Common myeloid progenitor, CD34-positive (primary cell): Measurements from ENCODE around the gene HRC.
"Not testable (repeated sequence)": the region's sequence is repeated elsewhere in the genome, so short reads cannot be mapped to it uniquely, and the experiment has no call there.

ENCODE experiments used
- CTCF ChIA-PET: fragments of 350-600 bp; sonication (Branson Sonifier 250); formaldehyde crosslinking; loops from one replicate; lab custom pipeline; 2021; ENCODE audit warnings: antibody characterized with exemption; lab: Charles Lee
- POLR2A ChIA-PET: fragments of 350-600 bp; sonication (Branson Sonifier 250); formaldehyde crosslinking; loops from one replicate; lab custom pipeline; 2021; ENCODE audit warnings: antibody characterized with exemption; lab: Charles Lee
- DNase-seq, 3 donors: peaks; one replicate each; pipeline versions ENCODE4 v3.0.0 to v3.0.0-alpha.2; 2013
- H3K27ac ChIP-seq, 2 experiments: 1 replicate in 1 of 2; 2 replicates in 1 of 2; pipeline ENCODE4 v1.7.0; 2013; ENCODE audit warnings: inconsistent platforms in 2 of 2, low read length in 2 of 2, mild to moderate bottlenecking in 2 of 2, low read depth in 1 of 2, moderate library complexity in 1 of 2; ENCODE audit not compliant: severe bottlenecking in 2 of 2, insufficient read depth in 1 of 2, poor library complexity in 1 of 2
- H3K27me3 ChIP-seq, 5 experiments: replicated peaks in 2 of 5; 1 replicate in 3 of 5; 2 replicates in 2 of 5; pipeline versions ENCODE4 v1.6.1 to v1.7.0; 2013; ENCODE audit warnings: low read length in 4 of 5, mild to moderate bottlenecking in 2 of 5, moderate library complexity in 2 of 5, inconsistent platforms in 1 of 5; ENCODE audit not compliant: insufficient read depth in 5 of 5, control insufficient read depth in 4 of 5
- H3K36me3 ChIP-seq, 4 experiments: 1 replicate in 2 of 4; 2 replicates in 2 of 4; pipeline versions ENCODE4 v1.6.1 to v1.7.0; 2013; ENCODE audit warnings: low read length in 3 of 4, control low read depth in 1 of 4, mild to moderate bottlenecking in 1 of 4; ENCODE audit not compliant: control insufficient read depth in 4 of 4, insufficient read depth in 4 of 4
- H3K4me1 ChIP-seq, 4 experiments: 1 replicate in 3 of 4; 2 replicates in 1 of 4; pipeline versions ENCODE4 v1.6.1 to v1.7.1; 2013; ENCODE audit warnings: low read length in 3 of 4, mild to moderate bottlenecking in 3 of 4, control low read depth in 1 of 4, inconsistent platforms in 1 of 4, moderate library complexity in 1 of 4; ENCODE audit not compliant: control insufficient read depth in 4 of 4, insufficient read depth in 4 of 4; ENCODE audit errors: control extremely low read depth in 1 of 4
- H3K4me3 ChIP-seq, 7 experiments: 1 replicate in 4 of 7; 2 replicates in 3 of 7; pipeline versions ENCODE4 v1.5.1 to v1.7.0; 2013; ENCODE audit warnings: mild to moderate bottlenecking in 7 of 7, low read length in 6 of 7, moderate library complexity in 6 of 7, inconsistent platforms in 2 of 7, low read depth in 2 of 7, control low read depth in 1 of 7; ENCODE audit not compliant: insufficient read depth in 4 of 7, control insufficient read depth in 1 of 7; ENCODE audit errors: extremely low read depth in 1 of 7
- H3K9me3 ChIP-seq, 5 experiments: 1 replicate in 4 of 5; 2 replicates in 1 of 5; pipeline versions ENCODE4 v1.6.1 to v1.7.1; 2013; ENCODE audit warnings: low read length in 4 of 5, mild to moderate bottlenecking in 2 of 5, inconsistent platforms in 1 of 5, low read depth in 1 of 5, moderate library complexity in 1 of 5; ENCODE audit not compliant: control insufficient read depth in 4 of 5, insufficient read depth in 2 of 5; ENCODE audit errors: control extremely low read depth in 1 of 5
- WGBS: methylation state at CpG from one replicate; pipeline ENCODE4 v1.1.5; 2013; ENCODE audit not compliant: insufficient coverage; 5-methylcytosine and 5-hydroxymethylcytosine counted together

HRC gene

GRCh38 chr19:49190781-49191180, 35.6 kb upstream of the HRC start:
- CTCF ChIA-PET = interaction anchor here (0.7 to 1.3 kb wide), 2 partner anchors 12 to 93 kb away, joined by 3 to 4 read pairs; no protein-coding TSS in a partner anchor
- no peak for DNase-seq
- no peak overlapping the region for H3K27ac ChIP-seq
- 95% methylated on average over 3 of the region's 3 CpGs for WGBS
- peaks cover 0 to 2% (median 0%) of the 10 kb centered on the region in 5 experiments for H3K27me3 ChIP-seq
- no peak overlapping the region for H3K4me3 ChIP-seq
- H3K4me1 ChIP-seq = peaks cover 0 to 5% (median 1%) of the 10 kb centered on the region in 4 experiments
- H3K36me3 ChIP-seq = no peaks in the 10 kb centered on the region
- POLR2A ChIA-PET = no interaction called here
- H3K9me3 ChIP-seq = no peaks in the 10 kb centered on the region

- no peaks in the 10 kb centered on the region for H3K36me3 ChIP-seq
These were observed 34.1 kb upstream of the HRC start for GRCh38 chr19:49189259-49189658.

GRCh38 chr19:49188626-49189200, 33.5 kb upstream of the HRC start:
- WGBS = 98% methylated on average over 18 of the region's 21 CpGs
- DNase-seq = no peak
- H3K27ac ChIP-seq = no peak overlapping the region
- no peaks in the 10 kb centered on the region for H3K36me3 ChIP-seq
- POLR2A ChIA-PET = no interaction called here
- H3K9me3 ChIP-seq = peaks cover 0 to 5% (median 0%) of the 10 kb centered on the region in 5 experiments
- H3K27me3 ChIP-seq = peaks cover 0 to 2% (median 0%) of the 10 kb centered on the region in 5 experiments
- peaks cover 0 to 5% (median 1%) of the 10 kb centered on the region in 4 experiments for H3K4me1 ChIP-seq
- CTCF ChIA-PET = interaction anchor here (1.3 kb wide), 1 partner anchor 91 kb away, joined by 4 read pairs; no protein-coding TSS in a partner anchor
- H3K4me3 ChIP-seq = no peak overlapping the region

More at GRCh38 chr19:49189259-49189658, 34.1 kb upstream of the HRC start:
- H3K9me3 ChIP-seq = peaks cover 0 to 5% (median 0%) of the 10 kb centered on the region in 5 experiments
- H3K4me1 ChIP-seq = peaks cover 0 to 5% (median 1%) of the 10 kb centered on the region in 4 experiments
- H3K27me3 ChIP-seq = peaks cover 0 to 2% (median 0%) of the 10 kb centered on the region in 5 experiments
- no peak overlapping the region for H3K27ac ChIP-seq
- H3K4me3 ChIP-seq = no peak overlapping the region
- DNase-seq = no peak
- WGBS = 68% methylated on average over 5 of the region's 5 CpGs
- ChIA-PET CTCF (interaction anchor here (1.3 kb wide), 1 partner anchor 91 kb away, joined by 4 read pairs; no protein-coding TSS in a partner anchor), POLR2A (no interaction called here)

- CTCF ChIA-PET = interaction anchor here (0.7 to 2.1 kb wide), 4 partner anchors 13 to 127 kb away, joined by 3 to 7 read pairs (median 3); no protein-coding TSS in a partner anchor
These were observed 30.9 kb upstream of the HRC start for GRCh38 chr19:49186108-49186507.

GRCh38 chr19:49182848-49183375, 27.7 kb upstream of the HRC start:
- Histone ChIP-seq H3K27ac (no peak overlapping the region), H3K4me1 (no peaks in the 10 kb centered on the region), H3K36me3 (no peaks in the 10 kb centered on the region), H3K4me3 (no peak overlapping the region), H3K9me3 (peaks cover 0 to 5% (median 2%) of the 10 kb centered on the region in 5 experiments), H3K27me3 (no peaks in the 10 kb centered on the region)
- ChIA-PET POLR2A (no interaction called here), CTCF (interaction anchor here (0.5 kb wide), 1 partner anchor 12 kb away, joined by 3 read pairs; no protein-coding TSS in a partner anchor)
- WGBS = 95% methylated on average over 18 of the region's 26 CpGs
- DNase-seq = no peak

More at GRCh38 chr19:49186108-49186507, 30.9 kb upstream of the HRC start:
- Histone ChIP-seq H3K27me3 (no peaks in the 10 kb centered on the region), H3K36me3 (no peaks in the 10 kb centered on the region), H3K27ac (no peak overlapping the region), H3K9me3 (peaks cover 0 to 5% (median 2%) of the 10 kb centered on the region in 5 experiments), H3K4me3 (no peak overlapping the region), H3K4me1 (peaks cover 0 to 5% (median 1%) of the 10 kb centered on the region in 4 experiments)
- POLR2A ChIA-PET = no interaction called here
- 79% methylated on average over 5 of the region's 5 CpGs for WGBS
- DNase-seq = no peak

- H3K4me3 ChIP-seq, H3K4me1 ChIP-seq, H3K9me3 ChIP-seq, POLR2A ChIA-PET, H3K27me3 ChIP-seq, H3K27ac ChIP-seq, DNase-seq, H3K36me3 ChIP-seq: not testable (repeated sequence)
- WGBS = 96% methylated on average over 20 of the region's 20 CpGs
- CTCF ChIA-PET = interaction anchor here (0.5 kb wide), 1 partner anchor 12 kb away, joined by 3 read pairs; no protein-coding TSS in a partner anchor
These were observed 27.0 kb upstream of the HRC start for GRCh38 chr19:49182010-49182847.
